Astrocyte (in vitro differentiated cells and primary cell): Measurements from ENCODE around the gene CDC42BPG. TPM values are rescaled to one million over a fixed set of nuclear protein-coding genes. Genes with fewer than 3 reads are reported as not detected.

Experiments
- DNase-seq: peaks from one replicate; pipeline ENCODE4 v3.0.0-alpha.2; 2010; ENCODE audit warnings: low read depth
- FAIRE-seq: peaks from 2 replicates; lab custom pipeline; 2011; peaks lifted over from hg19 to GRCh38; lab: Jason Lieb, UNC
- H2AFZ ChIP-seq: 2 replicates; pipeline ENCODE4 v1.6.0; 2012; ENCODE audit warnings: low read depth, low read length, inconsistent platforms
- H3K27ac ChIP-seq: 2 replicates; pipeline ENCODE4 v1.5.1; 2011; ENCODE audit warnings: low read depth, low read length, inconsistent platforms
- H3K27me3 ChIP-seq: 2 replicates; pipeline ENCODE4 v1.6.0; 2011; ENCODE audit warnings: low read length, inconsistent platforms; ENCODE audit not compliant: insufficient read depth
- H3K36me3 ChIP-seq: 2 replicates; pipeline ENCODE4 v1.5.1; 2011; ENCODE audit warnings: low read length, inconsistent platforms; ENCODE audit not compliant: insufficient read depth
- H3K4me1 ChIP-seq: 2 replicates; pipeline ENCODE4 v1.5.1; 2011; ENCODE audit warnings: low read length, inconsistent platforms; ENCODE audit not compliant: insufficient read depth
- H3K4me2 ChIP-seq: 2 replicates; pipeline ENCODE4 v1.6.0; 2012; ENCODE audit warnings: low read length, inconsistent platforms
- H3K4me3 ChIP-seq: 2 replicates; pipeline ENCODE4 v1.5.1; 2011; ENCODE audit warnings: low read depth, mild to moderate bottlenecking, low read length, inconsistent platforms; ENCODE audit not compliant: insufficient read depth
- H3K79me2 ChIP-seq: 2 replicates; pipeline ENCODE4 v1.6.0; 2012; ENCODE audit warnings: mild to moderate bottlenecking, low read length, inconsistent platforms; ENCODE audit not compliant: insufficient read depth
- H3K9ac ChIP-seq: 2 replicates; pipeline ENCODE4 v1.6.0; 2012; ENCODE audit warnings: mild to moderate bottlenecking, low read length, inconsistent platforms
- H3K9me3 ChIP-seq: 2 replicates; pipeline ENCODE4 v1.5.1; 2012; ENCODE audit warnings: low read depth, mild to moderate bottlenecking, low read length, inconsistent platforms; ENCODE audit not compliant: insufficient read depth
- H4K20me1 ChIP-seq: 2 replicates; pipeline ENCODE4 v1.6.0; 2012; ENCODE audit warnings: low read length, inconsistent platforms; ENCODE audit not compliant: insufficient read depth
- H3K27ac Mint-ChIP-seq: one replicate; pipeline ENCODE4 v1.8.0; 2021; ENCODE audit warnings: mild to moderate bottlenecking, mixed read lengths; ENCODE audit not compliant: unreplicated experiment
- H3K27me3 Mint-ChIP-seq: one replicate; pipeline ENCODE4 v1.8.0; 2021; ENCODE audit warnings: low read depth, mixed read lengths; ENCODE audit not compliant: unreplicated experiment
- H3K36me3 Mint-ChIP-seq: one replicate; pipeline ENCODE4 v1.8.0; 2021; ENCODE audit warnings: low read depth, mixed read lengths; ENCODE audit not compliant: unreplicated experiment
- H3K4me1 Mint-ChIP-seq: one replicate; pipeline ENCODE4 v1.8.0; 2021; ENCODE audit warnings: low read depth, mixed read lengths; ENCODE audit not compliant: unreplicated experiment
- H3K4me3 Mint-ChIP-seq: one replicate; pipeline ENCODE4 v1.8.0; 2021; ENCODE audit warnings: mild to moderate bottlenecking, moderate library complexity, mixed read lengths; ENCODE audit not compliant: unreplicated experiment
- H3K9me3 Mint-ChIP-seq: one replicate; pipeline ENCODE4 v1.8.0; 2021; ENCODE audit warnings: mild to moderate bottlenecking, mixed read lengths; ENCODE audit not compliant: unreplicated experiment
- CTCF ChIP-seq: IDR thresholded peaks from 2 replicates; pipeline ENCODE4 v1.5.1; 2011; ENCODE audit warnings: low read depth, mild to moderate bottlenecking, inconsistent platforms, low read length, moderate library complexity; ENCODE audit not compliant: insufficient read depth
- EZH2 ChIP-seq: IDR thresholded peaks from 2 replicates; pipeline ENCODE4 v1.6.1; 2012; ENCODE audit warnings: mild to moderate bottlenecking, low read length, inconsistent platforms; ENCODE audit not compliant: insufficient read depth
- total RNA-seq: library from RNA; stranded (reverse); gene quantifications from 2 replicates; pipeline ENCODE4 v1.2.1, GENCODE V29; 2021

CDC42BPG gene
- total RNA-seq, 1 donor from 2014 or later = 4.6 TPM

- Histone ChIP-seq H3K27ac (peak overlapping the region; percentile 95), H4K20me1 (peaks cover 63% of the 10 kb centered on the region), H3K4me2 (peak overlapping the region; percentile 71), H3K4me1 (peaks cover 55% of the 10 kb centered on the region), H3K4me3 (no peak overlapping the region), H3K79me2 (peaks cover 88% of the 10 kb centered on the region), H3K9ac (peak overlapping the region; percentile 79), H3K9me3 (no peaks in the 10 kb centered on the region), H2AFZ (no peak overlapping the region), H3K27me3 (no peaks in the 10 kb centered on the region), H3K36me3 (peaks cover 5% of the 10 kb centered on the region)
- FAIRE-seq (no peak), DNase-seq (no peak)
- no peak for TF ChIP-seq CTCF
- no peak for TF ChIP-seq EZH2
- H3K9me3 Mint-ChIP-seq = peaks cover 2% of the 10 kb centered on the region
- peaks cover 45% of the 10 kb centered on the region for H3K4me1 Mint-ChIP-seq
- peaks cover 14% of the 10 kb centered on the region for H3K36me3 Mint-ChIP-seq
- H3K27me3 Mint-ChIP-seq = no peaks in the 10 kb centered on the region
- peak overlapping the region; percentile 85 for H3K27ac Mint-ChIP-seq
- no peak overlapping the region for H3K4me3 Mint-ChIP-seq
Measured at GRCh38 chr11:64864135-64864472, 19.7 kb upstream of the CDC42BPG start.

- Histone ChIP-seq H4K20me1 (peaks cover 57% of the 10 kb centered on the region), H3K27ac (peak overlapping the region; percentile 95), H3K4me3 (no peak overlapping the region), H3K36me3 (peaks cover 6% of the 10 kb centered on the region), H2AFZ (no peak overlapping the region), H3K79me2 (peaks cover 89% of the 10 kb centered on the region), H3K27me3 (no peaks in the 10 kb centered on the region), H3K4me2 (peak overlapping the region; percentile 71), H3K9ac (peak overlapping the region; percentile 79), H3K9me3 (no peaks in the 10 kb centered on the region), H3K4me1 (peaks cover 50% of the 10 kb centered on the region)
- TF ChIP-seq EZH2 = no peak
- no peak for TF ChIP-seq CTCF
- H3K36me3 Mint-ChIP-seq = peaks cover 14% of the 10 kb centered on the region
- DNase-seq (no peak), FAIRE-seq (no peak)
- H3K9me3 Mint-ChIP-seq = peaks cover under 1% of the 10 kb centered on the region
- H3K4me3 Mint-ChIP-seq = no peak overlapping the region
- peak overlapping the region; percentile 85 for H3K27ac Mint-ChIP-seq
- peaks cover 41% of the 10 kb centered on the region for H3K4me1 Mint-ChIP-seq
- H3K27me3 Mint-ChIP-seq = no peaks in the 10 kb centered on the region
Measured at GRCh38 chr11:64863391-64864060, 19.1 kb upstream of the CDC42BPG start.

- H3K36me3 Mint-ChIP-seq = peaks cover 12% of the 10 kb centered on the region
- peaks cover 36% of the 10 kb centered on the region for H3K4me1 Mint-ChIP-seq
- peak overlapping the region; percentile 14 for H3K27ac ChIP-seq
- peaks cover 51% of the 10 kb centered on the region for H4K20me1 ChIP-seq
- peaks cover 87% of the 10 kb centered on the region for H3K79me2 ChIP-seq
- H3K9me3 Mint-ChIP-seq = no peaks in the 10 kb centered on the region
- FAIRE-seq = no peak
- TF ChIP-seq CTCF (no peak), EZH2 (no peak)
- peaks cover 9% of the 10 kb centered on the region for H3K36me3 ChIP-seq
- peak overlapping the region; percentile 79 for H3K9ac ChIP-seq
- H3K4me3 Mint-ChIP-seq = peak overlapping the region; percentile 14
- H3K4me3 ChIP-seq = no peak overlapping the region
- H3K9me3 ChIP-seq = no peaks in the 10 kb centered on the region
- H3K27ac Mint-ChIP-seq = peak overlapping the region; percentile 58
- no peak for DNase-seq
- peaks cover 48% of the 10 kb centered on the region for H3K4me1 ChIP-seq
- no peaks in the 10 kb centered on the region for H3K27me3 ChIP-seq
- H3K27me3 Mint-ChIP-seq = no peaks in the 10 kb centered on the region
- no peak overlapping the region for H2AFZ ChIP-seq
- H3K4me2 ChIP-seq = peak overlapping the region; percentile 71
Measured at GRCh38 chr11:64862987-64863390, 18.5 kb upstream of the CDC42BPG start.
